NCI-H526 (cell line): Measurements from ENCODE around the gene LITAFD.
"Not testable (repeated sequence)": the region's sequence is repeated elsewhere in the genome, so short reads cannot be mapped to it uniquely, and the experiment has no call there.

Source experiments
- DNase-seq, 2 experiments: peaks; one replicate each; lab custom pipeline; 2025; lab: John Stamatoyannopoulos, UW

LITAFD gene

GRCh38 chr16:8894736-8895334 is 12.7 kb downstream of the LITAFD start:
- DNase-seq, result no peak

DNA sequence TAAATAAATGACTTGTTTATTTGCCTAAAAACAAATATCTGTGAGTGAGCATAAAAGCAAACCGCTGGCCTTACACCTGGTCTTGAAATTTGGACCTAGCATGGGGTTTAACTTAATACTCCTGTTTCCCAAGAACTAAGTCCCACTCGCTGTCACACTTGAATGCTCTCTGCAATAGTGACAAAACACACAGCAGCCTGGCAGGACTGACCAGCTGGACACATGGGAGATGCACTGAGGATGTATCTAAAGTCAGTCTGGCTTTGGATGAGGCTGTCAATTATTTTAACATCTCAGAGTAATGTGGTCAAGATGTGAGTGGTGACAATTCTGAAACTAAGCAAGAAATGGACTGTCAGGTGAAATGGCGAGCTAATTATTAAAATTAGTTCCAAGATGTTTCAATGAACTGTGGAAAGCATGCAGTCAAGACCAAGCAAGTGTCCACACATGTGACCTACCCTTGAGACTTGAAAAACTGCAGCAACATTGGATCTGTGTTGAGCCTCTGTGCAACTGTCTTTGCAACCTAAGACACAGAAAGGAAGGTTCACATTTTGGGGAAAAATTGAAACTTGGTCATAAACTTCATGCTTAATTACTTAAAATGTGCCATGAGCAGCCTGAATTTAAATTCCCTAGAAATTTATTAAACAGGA is 16.6 kb downstream of the LITAFD start:
- no peak for DNase-seq

DNA sequence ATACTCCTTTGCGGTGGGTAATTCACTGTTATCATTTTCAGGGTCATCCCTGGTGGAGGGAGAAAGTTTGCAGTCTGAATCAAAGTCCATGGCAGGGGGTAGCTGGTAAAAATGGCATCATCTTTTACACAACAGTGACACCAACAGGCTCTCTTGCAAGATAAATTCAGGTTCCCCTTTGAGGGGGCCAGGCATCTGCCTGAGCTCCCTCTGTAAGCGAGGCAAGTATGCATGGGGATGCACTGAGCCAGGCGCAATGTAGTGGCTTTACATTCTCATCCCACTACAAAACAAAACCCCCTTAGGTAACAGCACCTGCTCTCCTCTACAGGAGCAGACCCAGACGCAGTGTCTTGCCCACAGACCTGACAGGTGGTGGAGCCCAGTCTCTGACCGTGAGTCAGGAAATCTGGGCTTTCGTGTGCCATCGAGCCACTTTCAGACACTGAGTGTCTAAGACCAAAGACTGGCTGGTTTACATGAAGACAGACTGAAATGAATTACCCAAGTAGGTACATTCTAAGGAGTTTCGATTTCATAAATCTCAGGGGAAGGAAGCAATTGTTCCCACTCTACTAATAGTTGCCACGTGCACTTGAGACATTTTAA is 17.7 kb downstream of the LITAFD start:
- no peak for DNase-seq

- DNase-seq, result no peak
Observed at GRCh38 chr16:8900343-8900742, 18.2 kb downstream of the LITAFD start.

- DNase-seq, result no peak
Observed at GRCh38 chr16:8901320-8901861, 19.2 kb downstream of the LITAFD start.

GRCh38 chr16:8903004-8903403 is 20.9 kb downstream of the LITAFD start:
- DNase-seq, result no peak

DNA sequence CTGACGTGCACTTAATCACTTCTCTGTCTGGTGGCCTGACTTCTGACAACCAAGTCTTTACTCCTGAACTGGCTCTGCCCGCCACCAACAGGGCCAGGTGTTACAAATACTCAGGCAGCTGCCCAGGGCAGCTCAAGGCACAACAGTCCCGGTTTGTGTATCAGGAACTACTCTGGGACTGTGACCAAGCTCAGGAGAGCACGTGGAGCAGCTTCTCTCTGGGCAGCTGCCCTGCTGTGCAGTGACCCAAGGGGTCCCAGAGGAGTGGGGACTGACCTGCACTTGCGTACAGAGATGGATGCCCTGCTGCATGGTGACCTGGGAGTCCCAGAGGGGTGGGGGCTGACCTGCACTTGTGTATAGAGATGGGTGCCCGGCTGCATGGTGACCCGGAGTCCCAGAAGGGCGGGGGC is 21.9 kb downstream of the LITAFD start:
- no peak for DNase-seq

DNA sequence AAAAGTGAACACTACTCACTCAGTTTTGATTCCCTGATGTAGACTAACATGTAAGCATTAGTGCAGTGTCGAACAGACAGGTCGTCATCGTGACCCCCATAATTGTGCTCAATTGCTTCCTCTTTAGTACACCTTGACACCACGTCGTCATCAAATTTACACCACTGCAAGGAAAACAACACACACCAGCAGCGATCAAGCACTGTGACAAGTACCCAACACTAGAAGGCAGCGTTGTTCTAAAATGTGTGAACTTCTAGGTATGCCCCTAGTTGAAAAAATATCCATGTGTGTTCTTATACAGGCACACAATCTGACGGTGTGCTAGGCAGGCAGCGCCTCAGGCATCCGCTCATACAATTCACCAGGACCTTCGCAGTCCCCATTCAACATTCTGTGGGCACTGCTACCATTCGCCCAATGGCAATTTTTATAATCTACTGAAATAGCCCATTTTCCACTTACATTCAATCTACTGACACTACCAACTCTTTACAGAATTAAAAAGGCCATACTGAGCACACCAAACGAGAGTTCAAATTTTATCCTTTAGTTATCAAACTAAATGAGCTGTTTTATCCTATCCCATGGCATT is 23.1 kb downstream of the LITAFD start:
- peak; percentile 25 to 69 for DNase-seq

DNA sequence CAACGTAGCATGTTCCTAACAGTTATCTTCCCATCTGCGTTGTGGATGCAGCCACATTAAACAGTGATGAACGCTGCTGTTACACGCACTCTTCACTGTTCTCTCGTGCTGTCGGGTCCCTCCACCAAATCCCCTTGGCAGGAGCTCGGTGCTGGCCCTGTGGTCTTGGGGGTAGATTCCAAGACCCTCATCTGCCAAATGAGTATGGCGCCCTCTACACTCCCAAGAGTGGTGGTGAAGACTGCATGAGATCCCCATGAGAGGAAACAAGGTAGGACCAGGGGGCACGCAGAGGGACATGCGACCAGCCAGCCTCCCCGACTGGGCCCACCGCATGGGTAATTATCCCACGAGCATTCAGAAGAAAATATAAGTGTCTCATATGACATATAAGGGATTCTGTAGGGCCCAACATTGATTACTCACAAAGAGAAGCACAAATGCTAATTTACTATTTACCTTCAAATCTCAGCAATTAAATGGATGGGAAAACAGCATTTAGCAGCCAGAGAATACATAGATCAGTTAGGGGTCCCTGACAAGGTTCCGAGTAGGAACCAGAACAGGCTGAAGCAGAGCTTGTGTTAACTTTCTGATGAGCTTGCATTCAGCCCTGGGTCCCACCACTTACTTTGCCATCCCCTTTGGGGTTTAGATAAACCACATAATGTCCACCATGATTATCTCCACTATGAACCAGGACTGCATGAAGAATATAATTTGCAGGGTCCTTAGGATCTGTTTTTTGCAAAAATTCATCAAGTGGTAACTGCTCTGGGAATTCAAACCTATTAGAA is 23.8 kb downstream of the LITAFD start:
- DNase-seq, result no peak

DNA sequence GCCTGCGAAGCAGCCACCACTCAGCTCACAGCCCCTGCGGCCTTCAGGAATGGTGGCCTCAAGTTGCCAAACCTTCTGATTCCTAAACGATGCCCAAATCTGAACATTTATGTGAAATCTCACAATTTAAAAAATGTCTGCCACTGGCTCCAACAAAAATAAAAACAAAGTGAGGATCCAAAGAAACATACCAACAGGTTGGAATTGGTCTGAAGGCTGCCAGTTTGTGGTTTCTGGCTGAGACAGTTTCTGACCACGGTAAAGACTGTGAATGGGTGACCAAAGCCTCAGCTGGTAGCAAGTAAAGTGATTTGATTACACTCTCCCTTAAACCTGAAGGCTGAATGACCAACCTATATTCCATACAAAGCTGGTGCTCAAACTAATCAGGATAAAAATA is 24.9 kb downstream of the LITAFD start:
- DNase-seq, result no peak

GRCh38 chr16:8908810-8909468 is 26.8 kb downstream of the LITAFD start:
- DNase-seq, result no peak

- no peak for DNase-seq
Observed at GRCh38 chr16:8910811-8911210, 28.7 kb downstream of the LITAFD start.

- no peak for DNase-seq
Observed at GRCh38 chr16:8912793-8913192, 30.6 kb downstream of the LITAFD start.

GRCh38 chr16:8914098-8914497 is 31.9 kb downstream of the LITAFD start:
- no peak for DNase-seq

GRCh38 chr16:8915722-8916301 is 33.7 kb downstream of the LITAFD start:
- DNase-seq, result no peak

DNA sequence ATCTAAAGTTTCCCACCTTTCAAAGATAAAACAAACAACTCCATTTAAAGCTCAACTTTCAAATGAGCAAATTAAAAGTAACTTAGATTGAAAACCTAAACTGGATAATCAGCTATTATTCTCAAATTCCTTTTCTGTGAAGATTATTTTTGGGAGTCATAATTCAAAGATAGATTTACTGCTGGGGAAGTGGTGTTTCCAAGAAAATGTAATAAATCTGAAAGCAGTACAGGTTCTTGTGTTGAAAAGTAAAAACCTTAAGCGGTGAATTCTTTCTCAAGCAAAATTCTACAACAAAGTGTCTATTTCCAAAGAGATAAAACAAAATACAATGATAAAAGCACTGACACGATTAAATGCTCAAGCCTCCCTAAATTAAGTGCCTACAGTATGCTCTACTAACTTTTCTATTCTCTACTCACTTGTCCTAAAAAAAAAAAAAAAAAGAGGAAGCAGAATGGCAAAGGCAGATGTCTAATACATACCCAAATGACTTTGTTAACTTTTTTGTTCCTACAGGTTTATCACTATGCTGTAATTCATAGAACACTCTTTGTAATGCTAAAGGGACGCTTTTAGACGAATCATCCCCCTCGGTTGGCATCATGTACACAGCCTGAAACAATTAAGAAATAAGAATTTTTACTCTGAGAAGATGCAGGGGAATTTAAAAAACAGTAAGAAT is 34.5 kb downstream of the LITAFD start:
- DNase-seq, result no peak

- not testable (repeated sequence) for DNase-seq
Observed at GRCh38 chr16:8917336-8917735, 35.2 kb downstream of the LITAFD start.

DNA sequence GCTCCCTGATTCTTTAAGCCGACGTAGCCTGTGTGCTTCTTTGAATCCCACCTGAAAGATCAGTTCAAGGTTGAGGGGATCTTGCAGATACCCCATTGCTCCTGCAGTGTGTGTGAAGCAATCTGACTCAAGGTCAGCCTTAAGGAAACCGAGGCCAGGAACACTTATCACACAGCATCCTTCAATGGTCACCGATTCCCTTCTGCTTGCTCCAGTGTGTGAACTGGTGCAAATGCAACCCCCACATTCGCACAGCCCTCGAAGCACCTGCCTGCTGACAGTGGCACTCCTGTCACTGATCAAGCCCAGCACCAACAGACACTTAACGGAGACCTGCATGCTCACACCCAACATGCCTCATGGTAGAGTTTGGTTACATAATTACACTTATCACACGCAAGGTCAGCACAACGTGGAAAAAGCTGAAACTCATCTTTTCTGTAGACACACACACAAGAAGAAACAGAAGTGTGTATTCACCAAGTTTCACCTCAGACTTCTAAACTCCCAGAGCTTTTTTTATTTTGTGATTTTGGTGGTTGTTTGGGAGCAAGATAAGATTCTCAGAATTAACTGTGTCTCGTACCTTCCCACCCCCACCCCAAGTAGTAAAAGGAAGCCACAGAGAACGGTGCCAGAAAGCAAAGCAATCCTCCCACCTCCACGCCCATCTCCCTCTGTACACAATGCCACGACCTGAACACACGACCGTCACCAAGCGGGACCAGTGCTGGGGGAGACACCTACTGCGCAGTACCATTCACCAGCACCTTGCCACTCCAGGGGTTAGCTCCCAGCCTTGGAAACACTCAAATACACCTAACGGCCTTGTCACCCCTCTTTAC is 37.2 kb downstream of the LITAFD start:
- DNase-seq, result no peak

GRCh38 chr16:8919934-8920462 is 37.8 kb downstream of the LITAFD start:
- DNase-seq, result no peak
